NCI-H187 treated with DMSO at 0.1 percent for 48 hours (cell line): Measurements from ENCODE around the gene TMEM192.
"Not testable (repeated sequence)": the region's sequence is repeated elsewhere in the genome, so short reads cannot be mapped to it uniquely, and the experiment has no call there.

Source experiments
- DNase-seq: peaks from one replicate; lab custom pipeline; 2025; lab: John Stamatoyannopoulos, UW

The TMEM192 gene

GRCh38 chr4:165092187-165092586 is 20.5 kb downstream of the TMEM192 start:
- not testable (repeated sequence) for DNase-seq

- DNase-seq = no peak
Observed at GRCh38 chr4:165088366-165088765, 24.3 kb downstream of the TMEM192 start.

GRCh38 chr4:165085946-165086345 is 26.7 kb downstream of the TMEM192 start:
- no peak for DNase-seq

GRCh38 chr4:165084787-165085186 is 27.9 kb downstream of the TMEM192 start:
- DNase-seq = not testable (repeated sequence)

- no peak for DNase-seq
Observed at GRCh38 chr4:165079476-165079875, 33.2 kb downstream of the TMEM192 start.

GRCh38 chr4:165077034-165077578 is 35.6 kb downstream of the TMEM192 start:
- no peak for DNase-seq

GRCh38 chr4:165073346-165073745 is 39.3 kb downstream of the TMEM192 start:
- DNase-seq = not testable (repeated sequence)

GRCh38 chr4:165070560-165070959 is 42.1 kb downstream of the TMEM192 start:
- DNase-seq = no peak

GRCh38 chr4:165060938-165061337 is 51.7 kb downstream of the TMEM192 start:
- DNase-seq = no peak

- DNase-seq = no peak
Observed at GRCh38 chr4:165059386-165059785, 53.3 kb downstream of the TMEM192 start.

- no peak for DNase-seq
Observed at GRCh38 chr4:165058666-165059065, 54.0 kb downstream of the TMEM192 start.

GRCh38 chr4:165055601-165056000 is 57.1 kb downstream of the TMEM192 start:
- DNase-seq = no peak

- no peak for DNase-seq
Observed at GRCh38 chr4:165053645-165054044, 59.0 kb downstream of the TMEM192 start, which contains the start of gene TRIM75. Gene TRIM75, plus strand, starts transcription at chr4:165053866. Its CDS starts 5,282 bp downstream, at chr4:165059148.

- DNase-seq = no peak
Observed at GRCh38 chr4:165052627-165053026, 60.0 kb downstream of the TMEM192 start.

GRCh38 chr4:165048170-165048569 is 64.5 kb downstream of the TMEM192 start:
- no peak for DNase-seq

- no peak for DNase-seq
Observed at GRCh38 chr4:165031436-165032211, 81.0 kb downstream of the TMEM192 start, which contains the start of gene TRIM60. Gene TRIM60, plus strand, starts transcription at chr4:165031999. Its CDS starts 8,074 bp downstream, at chr4:165040073.

GRCh38 chr4:165027762-165028402 is 84.8 kb downstream of the TMEM192 start:
- no peak for DNase-seq

- DNase-seq = not testable (repeated sequence)
Observed at GRCh38 chr4:165025782-165026181, 86.9 kb downstream of the TMEM192 start.
